NCI-H774 (cell line): ENCODE results near the gene POLR1C.
A peak's percentile ranks its signal among the peaks of the same experiment; 100 is the strongest.
"Not testable (repeated sequence)": the region's sequence is repeated elsewhere in the genome, so short reads cannot be mapped to it uniquely, and the experiment has no call there.

Experiments
- DNase-seq: peaks from one replicate; lab custom pipeline; 2025; lab: John Stamatoyannopoulos, UW

The POLR1C gene

DNA sequence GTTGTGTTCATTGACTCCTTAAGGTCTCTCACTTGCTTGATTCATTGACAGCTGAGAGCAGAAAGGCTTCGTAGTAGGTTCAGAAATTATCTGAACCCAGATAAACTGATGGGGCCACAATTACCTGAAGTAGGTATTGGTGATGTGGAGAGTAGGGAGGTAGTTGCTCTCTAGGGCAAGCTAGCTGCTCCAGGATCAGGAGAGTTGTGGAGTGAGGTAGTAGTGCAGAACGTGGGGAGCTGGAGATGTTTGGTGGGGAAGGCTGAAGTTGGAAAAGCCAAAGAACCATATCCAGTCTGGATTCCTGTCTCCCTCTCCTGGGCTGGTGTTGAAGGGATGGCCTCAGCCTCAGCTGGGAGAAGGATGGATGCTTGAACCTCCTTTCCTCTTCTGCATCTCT is 23.7 kb upstream of the POLR1C start:
- no peak for DNase-seq

DNA sequence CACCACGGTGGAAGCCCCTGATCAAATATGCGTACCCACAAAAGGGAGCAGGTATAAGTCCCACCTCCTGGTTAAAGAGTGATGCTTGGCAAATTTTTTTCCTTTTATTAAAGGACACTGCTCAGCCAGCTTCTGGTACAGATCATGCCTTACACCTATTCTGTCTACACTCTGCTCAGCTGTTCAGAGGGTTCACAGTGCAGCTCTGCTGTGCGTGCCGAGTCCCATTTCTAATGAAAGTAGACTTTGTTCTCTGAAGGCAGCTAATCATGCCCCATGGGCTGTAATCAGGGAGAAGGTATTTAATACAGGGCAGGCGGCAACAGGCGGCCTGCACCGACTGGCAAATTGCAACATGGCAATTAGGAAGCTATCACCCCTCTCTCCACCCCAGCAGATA is 23.1 kb upstream of the POLR1C start:
- no peak for DNase-seq

GRCh38 chr6:43494321-43494720 is 22.6 kb upstream of the POLR1C start:
- DNase-seq: no peak

DNA sequence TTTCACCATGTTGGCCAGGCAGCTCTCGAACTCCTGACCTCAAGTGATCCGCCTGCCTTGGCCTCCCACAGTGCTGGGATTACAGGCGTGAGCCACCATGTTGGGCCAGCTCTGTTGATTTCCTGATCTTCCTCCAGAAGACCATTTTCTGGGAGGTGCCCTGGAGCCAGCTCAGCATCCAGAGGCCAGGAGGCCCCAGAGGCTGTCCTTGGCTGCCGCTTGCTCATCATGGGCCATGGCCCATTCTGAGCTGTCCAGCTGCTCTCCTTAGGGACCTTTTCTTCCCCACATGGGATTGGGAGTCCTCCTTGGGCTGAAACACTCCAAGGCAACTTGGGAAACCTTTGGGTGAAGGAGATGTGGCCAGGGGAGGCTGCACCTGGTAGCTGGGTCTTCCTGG is 22.1 kb upstream of the POLR1C start:
- no peak for DNase-seq

DNA sequence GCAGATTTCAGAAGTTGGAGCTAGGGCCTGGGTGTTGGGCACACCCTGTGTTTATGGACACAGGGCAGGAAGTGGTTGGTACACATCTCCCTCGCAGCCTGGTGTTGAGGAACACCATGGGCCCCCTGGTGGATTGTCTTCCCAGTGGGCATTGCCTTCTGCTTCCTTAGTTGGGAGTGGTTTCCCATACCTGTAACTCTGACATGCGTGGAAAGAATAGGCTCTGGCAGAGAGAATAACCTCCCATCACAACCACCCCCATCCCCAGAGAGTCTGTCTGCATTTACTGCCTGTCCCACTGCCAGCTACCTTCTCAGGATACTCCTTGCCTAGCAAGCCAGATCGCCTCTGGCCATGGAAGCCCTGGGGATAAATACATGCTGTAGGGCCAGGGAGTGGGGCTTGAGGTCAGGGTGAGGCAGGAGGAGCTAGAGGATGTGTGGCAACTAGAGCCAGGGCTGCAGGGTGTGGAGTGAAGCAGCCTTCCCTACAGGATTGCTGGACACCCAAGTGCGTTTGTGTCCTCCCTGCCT is 21.4 kb upstream of the POLR1C start:
- no peak for DNase-seq

DNA sequence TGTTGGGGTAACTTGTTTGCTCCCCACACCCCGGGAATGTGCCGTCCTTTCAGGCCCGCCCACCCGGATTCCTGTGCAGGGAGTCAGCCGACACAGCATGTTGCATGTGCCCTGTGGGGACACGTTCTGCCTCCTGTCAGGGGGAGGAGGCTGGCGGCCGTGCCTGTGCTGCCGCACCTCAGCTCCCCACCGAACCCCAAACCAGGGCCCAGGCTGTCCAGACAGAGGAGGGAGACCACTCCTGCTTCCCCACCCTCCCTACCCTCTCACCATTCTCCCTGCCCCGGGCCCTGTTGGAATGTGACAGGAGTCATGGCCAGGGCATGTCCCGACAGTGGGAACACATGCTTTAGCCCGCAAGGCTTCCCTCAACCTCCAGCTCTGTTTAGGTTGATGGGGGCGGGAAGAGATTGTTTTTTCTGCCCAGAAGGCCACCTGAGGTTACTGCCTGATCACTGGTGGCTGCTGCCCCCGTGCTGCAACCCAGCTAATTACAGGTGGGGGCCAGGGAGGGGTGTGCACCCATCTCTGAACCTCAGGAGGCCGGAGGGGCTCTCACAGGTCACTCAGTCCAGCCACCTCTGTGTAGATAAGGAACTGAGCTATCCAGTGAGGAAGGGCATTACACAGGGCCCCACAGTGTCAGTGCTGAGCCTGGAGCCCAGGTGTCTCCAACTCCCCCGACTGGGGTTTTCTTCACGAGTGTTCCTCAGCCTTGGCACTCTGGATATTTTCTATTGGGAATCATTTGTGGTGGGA is 20.3 kb upstream of the POLR1C start:
- DNase-seq: no peak

- DNase-seq: no peak
Measured at GRCh38 chr6:43497129-43497396, 19.8 kb upstream of the POLR1C start.

- no peak for DNase-seq
Measured at GRCh38 chr6:43497689-43498088, 19.2 kb upstream of the POLR1C start.

GRCh38 chr6:43498291-43498690 is 18.6 kb upstream of the POLR1C start:
- not testable (repeated sequence) for DNase-seq

DNA sequence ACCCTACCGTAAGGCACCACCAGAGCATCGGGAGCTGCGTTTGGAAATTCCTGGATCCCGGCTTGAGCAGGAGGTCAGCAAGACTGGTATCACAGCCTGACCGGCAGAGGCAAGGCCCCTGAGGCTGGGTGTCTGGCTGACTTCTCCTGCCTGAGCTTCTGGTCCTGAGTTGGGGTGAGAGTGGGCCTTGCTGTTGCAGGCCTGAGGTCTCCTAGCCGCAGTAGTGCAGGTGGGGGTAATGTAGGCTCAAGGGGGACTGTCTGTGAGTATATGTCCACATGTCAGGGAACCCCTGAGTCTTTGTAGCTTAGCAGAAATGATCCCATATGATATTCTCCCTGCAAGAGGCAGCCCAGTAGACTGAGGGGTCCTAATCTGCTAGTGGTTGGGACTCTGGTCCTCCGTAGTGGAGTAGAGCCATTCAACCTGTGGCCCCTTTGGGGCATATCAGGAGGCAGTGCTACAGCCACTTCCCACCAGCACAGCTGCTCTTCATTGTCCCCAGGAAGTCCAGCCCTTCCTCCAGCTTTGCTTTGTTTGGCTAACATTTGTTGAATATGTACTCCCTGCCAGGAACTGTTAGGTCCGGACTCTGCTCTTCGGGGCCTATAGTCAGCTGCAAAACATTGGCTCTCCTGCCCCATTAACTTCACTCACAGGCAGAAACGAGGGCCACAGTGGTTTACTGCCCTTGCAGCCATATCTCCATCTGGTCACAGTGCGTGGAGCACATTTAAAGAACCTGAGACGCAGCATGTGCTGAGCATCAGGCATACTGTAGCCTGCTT is 17.7 kb upstream of the POLR1C start:
- DNase-seq: no peak

GRCh38 chr6:43500921-43501320 is 16.0 kb upstream of the POLR1C start:
- no peak for DNase-seq

- DNase-seq: no peak
Measured at GRCh38 chr6:43502666-43503065, 14.2 kb upstream of the POLR1C start.

- DNase-seq: no peak
Measured at GRCh38 chr6:43503443-43503842, 13.4 kb upstream of the POLR1C start.

- DNase-seq: no peak
Measured at GRCh38 chr6:43504756-43505593, 11.9 kb upstream of the POLR1C start.

- DNase-seq: no peak
Measured at GRCh38 chr6:43505718-43506117, 11.2 kb upstream of the POLR1C start.

DNA sequence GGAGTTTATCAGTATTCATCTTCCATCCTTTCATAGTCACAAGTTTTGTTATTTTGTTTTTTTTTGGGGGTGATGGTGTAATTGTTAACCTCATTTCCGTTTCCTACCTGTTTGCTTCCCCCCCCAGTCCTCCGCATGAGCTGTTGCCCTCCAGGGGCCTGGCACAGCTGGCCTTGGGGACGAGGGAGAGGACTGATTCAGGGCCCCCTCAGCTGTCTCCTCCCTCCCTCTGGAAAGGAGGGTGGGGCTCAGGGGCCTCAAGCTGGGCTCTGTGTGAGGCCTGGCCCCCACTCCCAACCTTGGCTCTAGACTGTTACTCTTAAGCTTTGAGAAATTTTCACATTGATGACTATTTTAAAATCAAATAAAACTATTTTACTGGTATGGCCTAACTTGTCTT is 10.7 kb upstream of the POLR1C start:
- no peak for DNase-seq

DNA sequence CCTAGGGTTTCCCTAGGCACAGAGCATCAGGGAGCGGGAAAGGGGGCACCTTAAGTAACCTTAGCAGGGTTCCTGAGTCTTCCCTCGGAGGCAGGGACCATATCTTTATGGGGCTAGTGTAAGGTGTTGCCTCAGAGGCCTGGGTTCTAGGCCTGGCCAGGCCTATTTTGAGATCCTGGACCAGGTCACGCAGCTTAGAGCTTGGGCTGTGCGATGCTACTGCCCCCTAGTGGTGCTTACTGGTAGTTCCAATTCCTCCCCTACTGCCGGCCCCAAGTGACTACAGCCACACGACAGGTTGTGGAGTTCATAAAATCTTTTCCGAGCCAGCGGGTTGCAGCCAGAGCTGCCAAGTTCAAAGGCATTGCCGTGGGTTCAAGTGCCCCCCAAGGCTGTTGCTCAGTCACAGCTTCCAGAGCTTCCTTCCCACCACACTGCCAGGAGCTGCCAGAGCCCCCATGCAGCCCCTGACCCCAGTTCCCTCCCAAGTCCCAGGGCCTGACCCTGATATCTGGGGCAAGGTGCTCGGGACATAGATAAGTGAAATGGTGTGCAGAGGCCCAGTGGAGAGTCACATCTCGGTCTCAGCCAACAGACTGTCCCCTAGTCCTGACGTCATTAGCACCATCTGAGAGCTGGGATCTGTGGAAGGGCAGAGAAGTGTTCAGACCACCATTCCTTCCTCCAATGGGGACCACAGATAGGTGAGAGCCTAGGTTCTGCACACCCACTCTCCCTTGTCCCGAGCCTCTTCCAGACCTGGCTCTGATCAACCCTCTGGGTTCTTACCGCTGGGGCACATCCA is 10.0 kb upstream of the POLR1C start:
- peak; percentile 39 for DNase-seq

GRCh38 chr6:43508481-43509141 is 8.3 kb upstream of the POLR1C start:
- DNase-seq: no peak

DNA sequence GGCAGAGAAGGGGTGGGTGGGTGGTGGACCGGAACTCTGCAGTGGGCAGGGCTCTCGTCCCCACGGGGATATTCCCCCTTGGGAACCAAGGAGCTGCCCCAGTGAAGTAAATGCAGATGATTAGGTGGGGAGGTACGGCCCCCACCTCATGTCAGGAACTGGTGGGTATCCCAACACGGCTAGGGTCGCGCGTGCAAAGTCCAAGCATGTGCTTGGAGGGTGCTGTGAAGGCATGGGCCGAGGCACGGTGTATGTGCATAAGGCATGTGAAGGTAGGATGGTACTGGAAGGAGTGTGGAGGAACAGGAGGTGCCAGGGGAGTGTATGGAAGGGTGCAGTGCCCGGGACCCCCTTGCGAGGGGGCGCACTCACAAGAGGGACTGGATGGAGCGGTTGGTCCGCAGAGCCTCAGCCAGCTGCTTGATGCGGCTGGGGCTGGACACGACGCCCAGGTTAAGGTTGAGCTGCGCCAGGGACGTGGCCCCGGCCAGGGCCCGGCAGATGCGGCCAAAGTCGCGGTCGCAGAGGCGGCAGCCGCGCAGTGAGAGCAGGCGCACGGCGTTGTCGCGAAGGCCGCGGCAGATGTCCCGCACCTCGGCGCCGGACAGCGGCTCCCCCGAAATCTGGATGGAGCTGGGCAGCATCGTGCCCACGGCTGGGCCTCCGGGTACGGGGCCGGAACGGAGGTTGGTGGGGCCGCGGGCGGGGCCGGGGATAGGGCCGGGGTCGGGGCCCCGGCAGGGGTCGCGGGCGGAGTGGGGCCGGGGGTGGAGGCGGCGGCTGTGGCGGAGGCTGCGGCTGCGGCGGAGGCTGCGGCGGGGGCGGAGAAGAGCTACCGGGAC is 7.5 kb upstream of the POLR1C start:
- DNase-seq: no peak
